Measurements from ENCODE around the gene MALL. TPM values are rescaled to one million over a fixed set of nuclear protein-coding genes. Genes with fewer than 3 reads are reported as not detected.
"Not testable (repeated sequence)": the region's sequence is repeated elsewhere in the genome, so short reads cannot be mapped to it uniquely, and the experiment has no call there.

Gene MALL
- polyA plus RNA-seq, 5 donors, result 20.9 to 52.6 (median 38.0) TPM

DNA sequence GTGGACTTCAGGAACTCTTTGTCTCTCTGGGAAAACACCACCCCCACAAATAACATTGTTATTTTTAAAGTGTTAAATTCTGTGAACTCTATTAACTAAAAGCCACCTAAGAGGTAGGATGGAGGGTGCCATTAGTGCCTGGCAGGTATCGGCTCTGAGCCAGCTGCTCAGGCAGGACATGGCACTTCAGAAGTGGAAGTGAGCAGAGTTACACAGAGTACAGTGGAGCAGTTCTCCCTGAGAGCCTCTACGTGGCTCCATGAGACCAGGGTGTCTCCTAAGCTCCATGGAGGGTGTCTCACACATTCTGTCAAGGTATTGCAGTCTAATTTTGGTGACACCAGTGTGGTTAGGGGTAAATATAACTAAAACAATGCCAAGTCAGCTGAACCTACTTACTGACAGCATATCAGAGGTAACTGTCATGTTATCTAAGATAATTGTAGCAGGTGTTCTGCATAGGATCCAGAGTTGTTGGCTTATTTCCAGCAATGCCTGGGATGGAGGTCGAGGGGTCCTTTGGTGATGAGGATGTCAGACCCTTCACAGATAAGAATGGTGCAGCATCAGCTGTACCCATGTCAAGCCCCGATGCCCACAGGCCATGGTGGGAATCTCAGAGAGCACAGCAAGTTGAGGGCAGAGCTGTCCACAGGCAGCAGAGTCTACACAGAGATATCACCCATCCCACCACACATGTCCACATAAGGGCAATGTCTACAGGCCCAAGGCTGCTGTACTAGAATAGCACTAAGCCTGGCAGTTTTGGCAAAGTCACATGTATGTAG is 8.6 kb upstream of the MALL start:
- DNase-seq, result no peak

DNA sequence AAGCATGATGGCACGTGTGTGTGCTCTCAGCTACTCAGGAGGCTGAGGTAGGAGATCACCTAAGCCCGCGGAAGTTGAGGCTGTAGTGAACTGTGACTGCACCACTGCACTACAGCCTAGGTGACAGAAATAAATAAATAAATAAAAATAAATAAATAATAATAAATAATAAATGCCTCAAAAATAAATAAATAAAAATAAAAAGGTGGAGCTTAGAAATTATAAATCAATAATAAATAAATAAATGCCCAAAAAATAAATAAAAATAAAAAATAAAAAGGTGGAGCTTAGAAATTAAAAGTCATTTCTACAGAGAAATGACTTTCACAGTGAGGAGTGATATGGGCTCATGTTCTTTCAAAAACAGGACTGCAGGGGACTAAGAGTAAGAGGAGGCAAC is 6.0 kb upstream of the MALL start:
- DNase-seq, result no peak

DNA sequence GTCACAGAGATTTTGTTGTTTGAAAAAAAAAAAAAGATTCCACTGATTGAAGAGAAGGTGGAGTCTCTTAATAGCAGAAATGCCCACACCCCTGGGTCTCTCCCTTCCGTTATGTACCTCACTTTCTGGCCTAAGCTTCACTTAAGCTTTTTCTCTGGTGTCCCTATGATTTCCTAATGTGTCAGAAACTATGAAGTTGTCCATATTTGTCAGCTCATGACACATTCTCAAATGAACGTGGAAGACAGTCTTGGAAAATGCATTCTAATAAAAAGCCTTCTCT is 5.4 kb upstream of the MALL start:
- no peak for DNase-seq

GRCh38 chr2:110120171-110121051 is 4.8 kb upstream of the MALL start:
- DNase-seq, result no peak

DNA sequence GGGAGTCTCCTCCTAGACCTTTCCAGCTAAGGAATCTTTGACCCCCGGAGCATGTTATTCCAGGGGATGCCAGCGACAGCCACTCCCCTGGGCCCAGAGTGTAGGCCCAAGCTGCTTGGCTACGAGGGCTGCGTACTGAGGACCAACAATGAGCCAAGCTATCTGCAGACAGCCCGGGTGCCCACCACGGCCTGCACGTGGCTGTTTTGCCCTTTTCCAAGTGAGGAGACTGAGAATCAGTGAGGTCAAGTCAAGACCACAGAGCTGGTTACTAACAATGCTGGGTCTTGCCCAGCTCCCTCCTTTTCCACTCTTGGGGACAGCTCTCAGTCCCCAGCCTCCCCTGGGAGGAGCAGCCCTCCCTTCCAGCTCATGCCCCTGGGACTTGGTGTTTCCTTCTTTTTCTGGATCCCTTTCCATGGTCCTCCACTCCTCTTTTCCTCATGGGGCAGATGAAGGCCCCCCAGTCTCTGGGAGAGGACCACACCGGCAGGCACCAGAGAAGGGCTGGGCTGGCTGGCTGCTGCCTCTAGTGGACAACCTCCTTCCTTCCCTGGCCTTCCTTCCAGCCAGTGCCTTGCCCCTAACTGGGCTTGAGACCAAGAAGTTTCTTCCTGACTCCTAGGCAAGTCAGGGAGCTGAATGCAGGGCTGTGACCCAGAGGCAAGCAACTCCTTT is 550 bp upstream of the MALL start:
- no peak for DNase-seq

DNA sequence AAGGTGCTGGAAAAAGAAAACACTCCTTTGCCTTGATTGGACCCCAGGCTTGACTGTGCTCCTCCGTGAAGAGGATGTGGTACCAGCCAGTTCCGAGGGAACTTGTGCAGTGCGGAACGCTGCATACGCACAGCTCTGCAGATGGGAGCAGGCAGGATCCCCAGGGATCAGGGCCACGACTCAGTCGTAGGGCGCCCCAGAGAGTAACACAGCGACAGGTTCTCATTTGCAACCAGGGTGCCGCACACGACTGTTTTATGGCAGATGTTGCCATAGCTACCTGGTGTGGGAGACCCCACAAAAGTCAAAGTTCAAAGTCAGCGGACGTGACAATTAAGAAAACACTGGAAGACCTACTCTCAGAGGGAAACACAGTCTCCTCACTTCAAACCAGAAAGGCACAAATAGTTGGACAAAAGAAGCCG is 779 bp downstream of the MALL start:
- no peak for DNase-seq

- DNase-seq, result no peak
These were observed 1.5 kb downstream of the MALL start for GRCh38 chr2:110113961-110114591.

DNA sequence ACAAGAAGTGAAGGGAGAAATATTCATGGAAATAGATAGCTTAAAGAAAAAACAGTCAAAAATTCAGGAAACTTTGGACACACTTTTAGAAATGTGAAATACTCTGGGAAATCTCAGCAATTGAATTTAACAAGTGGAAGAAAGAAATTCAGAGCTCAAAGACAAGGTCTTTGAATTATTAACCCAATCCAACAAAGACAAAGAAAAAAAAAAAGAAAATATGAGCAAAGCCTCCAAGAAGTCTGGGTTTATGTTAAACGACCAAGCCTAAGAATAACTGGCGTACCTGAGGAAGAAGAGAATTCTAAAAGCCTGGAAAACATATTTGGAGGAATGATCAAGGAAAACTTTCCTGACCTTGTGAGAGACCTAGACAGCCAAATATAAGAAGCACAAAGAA is 7.3 kb downstream of the MALL start:
- not testable (repeated sequence) for DNase-seq

GRCh38 chr2:110107092-110108079 is 8.2 kb downstream of the MALL start:
- DNase-seq, result no peak

DNA sequence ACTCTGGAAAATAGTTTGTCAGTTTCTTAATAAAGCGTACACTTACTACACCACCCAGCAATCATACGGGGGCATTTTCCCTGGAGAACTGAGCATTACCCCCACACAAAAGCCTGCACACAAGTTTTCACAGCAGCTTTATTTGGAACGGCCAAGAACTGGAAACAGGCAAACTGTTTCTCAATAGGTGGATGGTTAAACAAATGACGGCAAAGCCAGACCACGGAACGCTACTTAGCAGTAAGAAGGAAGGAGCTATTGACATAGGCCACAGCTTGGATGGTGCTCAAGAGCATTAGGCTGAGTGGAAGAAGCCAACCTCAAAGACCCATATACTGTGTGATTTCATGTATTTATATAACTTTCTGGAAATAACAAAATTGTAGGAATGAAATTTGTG is 9.0 kb downstream of the MALL start:
- DNase-seq, result no peak

DNA sequence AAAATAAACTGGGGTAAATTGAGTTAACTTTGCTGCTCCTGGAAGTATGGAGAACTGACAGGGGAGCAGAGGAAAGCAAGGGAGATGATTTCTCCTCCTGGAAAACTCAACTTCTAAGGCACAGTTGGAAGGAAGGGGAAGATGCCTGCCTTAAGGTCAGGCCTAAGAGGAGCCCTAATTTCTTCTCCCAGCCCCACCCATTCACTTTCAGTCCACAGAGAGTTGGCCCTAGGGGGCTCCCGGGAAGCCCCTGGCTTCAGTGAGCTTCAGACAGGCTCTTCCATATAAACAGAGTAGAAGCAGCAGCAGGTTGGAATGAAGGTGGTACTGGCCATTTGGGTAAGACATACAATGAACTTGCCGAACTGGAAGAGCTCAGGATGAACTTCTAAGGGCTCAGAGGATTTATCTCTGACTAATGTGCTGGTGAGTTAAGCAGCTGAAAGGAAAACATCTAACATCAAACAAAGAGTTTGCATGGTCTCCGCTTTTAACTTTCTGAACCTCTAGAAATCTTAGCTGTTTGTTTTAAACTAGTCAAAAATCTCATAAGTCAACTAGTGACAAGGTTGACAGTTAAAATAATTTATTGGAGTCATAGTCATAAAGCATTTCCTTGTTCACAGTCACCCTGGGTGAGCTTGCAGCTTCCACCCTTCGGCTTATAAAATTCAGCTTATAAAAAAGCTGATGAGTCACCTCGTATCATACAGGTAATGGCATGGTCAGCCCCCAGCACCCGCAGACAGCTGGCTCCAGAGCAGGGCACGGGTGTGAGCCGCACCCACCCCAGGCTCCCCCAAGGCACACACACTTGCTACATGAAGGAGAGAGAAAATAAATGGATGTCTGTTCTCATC is 9.8 kb downstream of the MALL start:
- DNase-seq, result no peak

DNA sequence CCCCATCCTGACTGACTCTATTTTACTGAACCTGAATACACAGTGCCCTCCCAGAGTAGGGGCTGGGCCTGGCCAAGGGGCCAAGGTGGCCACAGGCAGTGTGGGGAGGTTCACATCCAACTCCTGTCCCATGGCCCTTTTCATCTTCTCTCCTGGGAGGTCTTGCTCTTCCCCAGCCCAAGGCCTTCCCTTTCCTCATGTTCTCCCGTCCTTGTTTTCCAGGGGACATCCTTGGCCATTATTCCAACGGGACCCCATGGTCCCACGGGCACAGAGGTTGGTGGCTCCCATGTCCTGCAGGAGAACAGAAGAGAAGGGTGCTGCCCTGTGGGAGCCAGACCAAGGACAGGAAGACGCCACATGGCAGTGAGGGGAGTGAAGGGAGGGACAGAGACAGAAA is 10.4 kb downstream of the MALL start:
- no peak for DNase-seq

DNA sequence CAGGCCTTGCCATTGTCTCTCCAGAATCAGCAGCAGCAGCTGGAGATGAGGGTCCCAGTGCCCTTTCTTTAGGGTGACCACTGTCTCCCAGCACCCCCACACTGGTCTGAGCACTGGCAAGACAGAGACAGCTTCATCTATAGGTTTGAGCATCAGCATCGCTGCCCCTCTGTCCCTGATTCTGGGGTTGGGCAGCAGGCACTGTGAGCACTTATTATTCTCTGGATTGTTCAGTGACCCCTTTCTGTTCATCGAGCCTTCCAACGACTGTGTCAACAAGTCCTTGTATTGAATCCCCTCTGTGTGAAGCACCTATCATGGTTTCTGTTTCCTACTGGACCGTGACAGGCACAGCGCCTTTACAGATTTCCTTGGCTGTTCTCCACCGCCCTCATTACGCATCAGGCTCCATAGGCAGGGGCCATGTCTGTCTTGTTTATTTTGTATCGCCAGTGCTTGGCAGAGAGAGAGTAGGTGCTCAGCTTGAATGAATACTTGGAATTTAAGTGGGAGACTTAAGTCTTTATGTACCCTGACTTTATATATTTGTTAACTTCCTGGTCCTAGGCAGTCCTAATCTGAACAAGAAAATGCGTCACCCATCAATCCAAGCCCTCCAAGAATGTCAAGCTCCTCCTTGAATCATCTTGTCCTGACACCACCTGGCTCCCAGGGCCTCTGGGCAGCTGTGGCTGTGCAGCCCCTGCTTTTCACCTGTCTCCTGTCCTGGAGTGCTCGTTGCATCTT is 11.4 kb downstream of the MALL start:
- no peak for DNase-seq

DNA sequence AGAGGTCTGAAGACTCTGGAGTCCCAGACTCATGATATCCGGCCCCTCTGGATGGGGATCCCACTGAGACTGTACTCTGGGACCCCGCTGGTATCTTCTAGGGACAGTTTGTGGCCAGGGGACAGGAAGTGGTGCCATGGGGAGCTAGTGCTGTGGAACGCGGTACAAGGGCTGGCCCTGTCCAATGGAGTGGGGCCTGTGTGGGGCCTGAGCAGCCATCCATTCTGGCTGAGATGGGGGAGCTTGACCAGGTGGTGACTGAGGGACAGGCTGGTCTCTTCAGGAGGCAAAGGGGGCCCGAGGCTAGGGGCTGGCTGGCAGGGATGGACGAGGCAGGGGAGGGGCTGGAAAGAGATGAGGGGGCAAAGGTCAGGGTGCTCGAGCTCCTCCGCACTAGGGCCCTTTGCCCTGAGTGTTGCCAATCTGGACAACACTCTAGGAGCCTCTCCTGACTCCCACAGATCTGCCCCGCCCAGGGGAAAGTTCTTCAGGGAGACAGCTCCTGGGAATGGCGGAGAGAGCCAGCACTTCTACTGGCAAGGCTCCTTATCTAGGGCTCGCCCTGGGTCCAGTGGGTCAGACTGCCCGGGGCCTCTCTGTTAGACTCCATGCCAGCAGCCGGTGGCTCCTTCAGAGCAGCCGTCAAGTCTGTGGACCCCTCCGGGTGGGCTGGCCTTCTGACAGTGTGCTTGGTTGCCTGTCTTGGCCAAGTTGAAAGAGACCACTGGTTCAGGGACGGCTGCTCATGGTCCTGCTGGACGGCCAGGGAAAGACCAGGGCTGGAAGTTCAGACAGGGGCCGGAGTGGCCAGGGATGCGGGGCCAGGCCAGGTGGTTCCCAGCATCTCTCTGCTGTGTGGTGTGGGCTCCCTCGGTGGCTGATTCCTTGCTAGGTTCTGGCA is 12.3 kb downstream of the MALL start:
- DNase-seq, result no peak

DNA sequence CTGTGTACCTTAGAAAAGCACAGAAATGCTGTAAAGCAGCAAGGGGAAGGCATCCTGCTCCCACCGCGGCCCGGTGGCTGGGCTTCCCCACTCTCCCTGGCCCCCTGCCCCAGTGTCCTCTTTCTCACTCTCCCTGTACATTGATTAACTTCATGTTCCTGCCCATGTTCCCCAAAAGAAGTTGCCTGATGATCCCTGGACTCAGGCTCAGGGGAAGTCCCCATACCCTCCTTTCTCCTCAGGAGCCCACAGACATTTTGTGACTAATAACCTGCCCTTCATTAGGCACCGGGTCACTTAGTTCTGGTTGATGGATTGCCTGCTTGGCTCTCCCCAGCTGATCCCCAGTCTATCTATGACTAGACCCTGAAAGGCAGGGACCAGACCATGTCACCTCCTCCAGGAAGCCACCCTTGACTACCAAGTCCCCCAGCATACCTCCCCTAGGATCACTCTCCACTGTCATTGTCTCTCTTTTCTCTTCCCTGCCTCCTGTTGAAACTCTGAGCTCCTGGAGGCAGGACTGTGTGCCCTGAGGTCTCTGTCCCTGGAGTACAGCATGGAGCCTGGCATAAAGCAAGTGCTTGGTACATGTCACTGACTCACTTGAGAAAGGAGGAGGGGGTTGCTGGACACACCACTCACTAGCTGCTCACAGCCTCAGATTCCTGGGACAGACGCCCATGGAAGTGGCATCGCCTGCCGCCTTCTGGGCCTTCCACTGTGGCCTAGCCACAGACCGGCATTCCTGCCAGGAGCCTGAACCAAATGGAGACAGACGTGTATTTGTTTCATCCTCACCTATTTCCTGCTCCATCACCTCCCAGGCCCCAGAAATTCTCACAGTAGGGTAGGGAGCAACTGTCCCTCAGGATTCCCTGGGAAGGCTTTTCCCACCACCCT is 13.5 kb downstream of the MALL start:
- no peak for DNase-seq

GRCh38 chr2:110101280-110101844 is 14.3 kb downstream of the MALL start:
- DNase-seq, result peak; percentile 91

- DNase-seq, result not testable (repeated sequence)
These were observed 14.7 kb downstream of the MALL start for GRCh38 chr2:110100880-110101279.

Data from right lung (tissue), 5 donors.